Prostate gland (tissue), 2 donors: Measurements from ENCODE around the gene IMMP2L. TPM values are rescaled to one million over a fixed set of nuclear protein-coding genes. Genes with fewer than 3 reads are reported as not detected.

Experiments
- DNase-seq: peaks from one replicate; pipeline ENCODE4 v3.0.0-alpha.2; 2019; ENCODE audit warnings: low spot score
- H3K27ac ChIP-seq, 2 donors: fragments of 200-600 bp; sonication (generic); 2 replicates each; pipeline ENCODE4 v1.5.1; 2017 to 2019
- H3K27me3 ChIP-seq: fragments of 200-600 bp; sonication (generic); replicated peaks from 2 replicates; pipeline ENCODE4 v1.5.1; 2019; ENCODE audit not compliant: insufficient read depth
- H3K36me3 ChIP-seq, 2 donors: fragments of 200-600 bp; sonication (generic); 1 replicate in 1 of 2; 2 replicates in 1 of 2; pipeline versions ENCODE4 v1.5.1 to v1.8.1; 2017 to 2019
- H3K4me1 ChIP-seq: fragments of 200-600 bp; sonication (generic); replicated peaks from 2 replicates; pipeline ENCODE4 v1.5.1; 2019
- H3K4me3 ChIP-seq, 2 donors: fragments of 200-600 bp; sonication (generic); 2 replicates each; pipeline ENCODE4 v1.5.1; 2017 to 2019
- H3K9me3 ChIP-seq: fragments of 200-600 bp; sonication (generic); 2 replicates; pipeline ENCODE4 v1.5.1; 2017
- POLR2A ChIP-seq: fragments of 450-650 bp; IDR thresholded peaks from one replicate; pipeline ENCODE4 v1.6.1; 2016; ENCODE audit warnings: antibody characterized with exemption, mild to moderate bottlenecking
- POLR2AphosphoS5 ChIP-seq: sonication (generic); formaldehyde crosslinking; IDR thresholded peaks from one replicate; pipeline ENCODE4 v1.6.1; 2017; ENCODE audit warnings: antibody characterized with exemption
- WGBS: methylation state at CpG from one replicate; pipeline ENCODE4 v1.1.5; 2018; 5-methylcytosine and 5-hydroxymethylcytosine counted together
- intact Hi-C: fragments of 100-400 bp; cut with DNase I; formaldehyde crosslinking; loops from one replicate; pipeline ENCODE4 v1.14.2; 2022
- total RNA-seq, 2 donors: library from RNA; depleted of rRNA; stranded (reverse); fragments of >200 nt; gene quantifications; one replicate each; pipeline ENCODE4 v1.1.0, GENCODE V29; 2016
- TF ChIP-seq, protein P1 (sequence below), 4 experiments: fragments of 200-600 bp in 2 of 4; fragments of 450-650 bp in 2 of 4; sonication (generic) in 2 of 4; IDR thresholded peaks; 1 replicate in 3 of 4; 2 replicates in 1 of 4; pipeline ENCODE4 v1.5.1; 2016 to 2019; ENCODE audit warnings: antibody characterized with exemption in 4 of 4, mild to moderate bottlenecking in 2 of 4, moderate library complexity in 2 of 4

The IMMP2L gene
- total RNA-seq, 2 donors from 2014 or later = 16.9 to 20.4 TPM

DNA sequence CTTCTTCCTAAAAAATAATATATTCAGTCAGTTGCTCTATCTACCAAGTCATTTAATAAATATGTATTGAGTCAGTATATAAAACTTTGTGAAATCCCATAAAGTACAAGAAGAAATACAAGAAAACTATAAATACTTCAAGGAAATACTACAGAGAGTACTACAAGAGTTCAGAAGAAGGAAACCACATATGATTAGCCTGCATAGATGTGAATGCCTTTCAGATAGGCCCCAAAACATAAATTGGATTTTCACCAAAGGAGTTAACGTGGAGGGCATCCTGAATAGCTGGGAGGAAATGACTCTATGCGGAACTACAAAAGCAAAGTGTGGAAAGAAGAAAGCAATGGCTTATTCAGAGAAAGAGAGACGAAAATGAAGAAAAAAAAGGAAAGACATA, 351.3 kb downstream of the IMMP2L start:
- no peak for DNase-seq
- Histone ChIP-seq H3K36me3 (no peaks in the 10 kb centered on the region), H3K9me3 (no peaks in the 10 kb centered on the region), H3K4me1 (no peaks in the 10 kb centered on the region), H3K4me3 (no peak overlapping the region), H3K27me3 (no peaks in the 10 kb centered on the region), H3K27ac (no peak overlapping the region)
- no peak for TF ChIP-seq POLR2A
- no peak for TF ChIP-seq POLR2AphosphoS5
- TF ChIP-seq, protein P1, sequence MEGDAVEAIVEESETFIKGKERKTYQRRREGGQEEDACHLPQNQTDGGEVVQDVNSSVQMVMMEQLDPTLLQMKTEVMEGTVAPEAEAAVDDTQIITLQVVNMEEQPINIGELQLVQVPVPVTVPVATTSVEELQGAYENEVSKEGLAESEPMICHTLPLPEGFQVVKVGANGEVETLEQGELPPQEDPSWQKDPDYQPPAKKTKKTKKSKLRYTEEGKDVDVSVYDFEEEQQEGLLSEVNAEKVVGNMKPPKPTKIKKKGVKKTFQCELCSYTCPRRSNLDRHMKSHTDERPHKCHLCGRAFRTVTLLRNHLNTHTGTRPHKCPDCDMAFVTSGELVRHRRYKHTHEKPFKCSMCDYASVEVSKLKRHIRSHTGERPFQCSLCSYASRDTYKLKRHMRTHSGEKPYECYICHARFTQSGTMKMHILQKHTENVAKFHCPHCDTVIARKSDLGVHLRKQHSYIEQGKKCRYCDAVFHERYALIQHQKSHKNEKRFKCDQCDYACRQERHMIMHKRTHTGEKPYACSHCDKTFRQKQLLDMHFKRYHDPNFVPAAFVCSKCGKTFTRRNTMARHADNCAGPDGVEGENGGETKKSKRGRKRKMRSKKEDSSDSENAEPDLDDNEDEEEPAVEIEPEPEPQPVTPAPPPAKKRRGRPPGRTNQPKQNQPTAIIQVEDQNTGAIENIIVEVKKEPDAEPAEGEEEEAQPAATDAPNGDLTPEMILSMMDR (IDR thresholded peaks at IDR 0.05) = no peak
- 93% methylated on average over 3 of the region's 3 CpGs for WGBS
- intact Hi-C loops = no loop called here

DNA sequence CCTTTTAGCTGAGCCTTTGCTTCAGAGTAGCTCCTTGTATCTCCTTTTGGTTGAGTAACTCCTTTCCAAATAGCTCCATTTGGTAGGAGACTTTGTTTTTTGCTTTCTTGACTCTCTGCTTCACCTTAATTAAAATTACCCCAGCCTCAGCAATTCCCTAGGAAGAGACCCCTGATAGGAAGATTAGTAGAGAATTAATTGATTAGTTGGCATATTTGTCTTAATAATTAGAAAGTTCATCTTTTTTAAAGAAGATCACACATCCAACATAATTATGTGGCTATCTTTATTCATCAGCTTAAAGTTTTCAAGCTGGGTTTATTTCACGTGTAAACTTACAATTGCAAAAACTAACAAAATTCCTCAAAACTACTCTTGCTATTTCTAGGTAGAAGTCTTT, 352.2 kb downstream of the IMMP2L start:
- Histone ChIP-seq H3K4me1 (no peaks in the 10 kb centered on the region), H3K27me3 (no peaks in the 10 kb centered on the region), H3K27ac (no peak overlapping the region), H3K4me3 (no peak overlapping the region), H3K36me3 (no peaks in the 10 kb centered on the region), H3K9me3 (no peaks in the 10 kb centered on the region)
- no peak for DNase-seq
- TF ChIP-seq POLR2AphosphoS5 (no peak), POLR2A (no peak)
- TF ChIP-seq, protein P1 (IDR thresholded peaks at IDR 0.05) = no peak
- 96% methylated on average over 1 of the region's 1 CpG for WGBS
- intact Hi-C loops = no loop called here

DNA sequence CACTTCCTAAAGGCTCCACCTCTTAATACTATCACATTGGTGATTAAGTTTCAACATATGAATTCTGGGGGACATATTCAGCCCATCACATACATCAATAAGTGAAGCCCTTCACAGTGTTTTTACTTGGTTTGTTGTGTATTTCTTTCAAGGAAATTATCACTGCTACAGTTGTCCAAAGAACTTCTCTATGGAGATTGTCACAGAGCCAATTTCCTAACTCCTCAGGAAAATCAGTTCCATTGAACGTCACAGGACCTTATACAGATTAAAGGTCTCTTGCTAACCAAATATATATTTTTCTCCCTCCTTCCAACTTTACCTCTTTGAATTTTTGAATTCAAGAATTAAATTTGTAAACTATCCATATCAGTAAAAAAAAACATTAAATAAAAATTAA, 357.0 kb downstream of the IMMP2L start:
- intact Hi-C loops = no loop called here
- Histone ChIP-seq H3K4me1 (no peaks in the 10 kb centered on the region), H3K27me3 (no peaks in the 10 kb centered on the region), H3K36me3 (no peaks in the 10 kb centered on the region), H3K4me3 (no peak overlapping the region), H3K9me3 (no peaks in the 10 kb centered on the region), H3K27ac (no peak overlapping the region)
- TF ChIP-seq POLR2A = no peak
- TF ChIP-seq POLR2AphosphoS5 = no peak
- TF ChIP-seq, protein P1 (IDR thresholded peaks at IDR 0.05) = no peak
- WGBS = 90% methylated on average over 1 of the region's 1 CpG
- DNase-seq = no peak

DNA sequence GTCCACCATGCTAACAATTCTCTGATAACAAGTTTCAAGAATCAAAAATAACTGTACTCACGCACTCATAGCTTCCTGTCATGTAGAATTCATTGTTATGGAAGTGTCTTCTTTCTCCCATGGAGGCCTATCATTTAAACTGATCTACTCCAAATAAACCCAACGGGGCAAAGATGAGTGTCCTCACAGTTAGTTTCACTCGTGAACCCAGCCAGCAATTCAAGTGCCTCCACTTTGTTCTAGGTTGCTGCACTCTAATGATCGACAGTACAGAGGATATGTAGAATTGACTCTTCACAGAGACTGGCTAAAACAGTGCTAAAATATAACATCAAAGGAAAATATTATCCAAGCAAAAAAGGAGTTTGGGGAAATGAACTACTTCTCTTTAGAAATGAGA, 360.0 kb downstream of the IMMP2L start:
- Histone ChIP-seq H3K4me1 (no peaks in the 10 kb centered on the region), H3K27ac (no peak overlapping the region), H3K36me3 (no peaks in the 10 kb centered on the region), H3K27me3 (no peaks in the 10 kb centered on the region), H3K4me3 (no peak overlapping the region), H3K9me3 (no peaks in the 10 kb centered on the region)
- TF ChIP-seq POLR2AphosphoS5 = no peak
- TF ChIP-seq, protein P1 (IDR thresholded peaks at IDR 0.05) = no peak
- intact Hi-C loops = no loop called here
- WGBS = 90% methylated on average over 4 of the region's 4 CpGs
- no peak for DNase-seq

DNA sequence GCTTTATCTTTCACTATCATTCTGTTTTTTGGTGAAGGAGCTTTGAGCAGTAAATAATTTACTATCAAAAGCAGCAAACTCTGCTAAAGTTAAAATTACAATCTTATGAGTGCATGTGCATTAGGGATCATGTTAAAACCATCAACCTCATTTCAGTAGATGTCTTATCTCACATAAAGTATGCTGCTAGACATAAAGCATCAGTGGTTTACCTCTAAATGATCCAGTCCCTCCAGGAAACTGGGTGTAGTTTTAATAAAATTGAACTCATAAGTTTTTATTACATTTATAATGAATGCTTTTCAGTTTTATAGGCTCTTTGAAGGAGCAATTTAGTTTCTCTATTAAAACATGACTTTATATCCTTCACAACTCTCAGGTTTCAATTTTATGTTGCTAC, 362.6 kb downstream of the IMMP2L start:
- H3K27ac ChIP-seq = no peak overlapping the region
- TF ChIP-seq POLR2A (no peak), POLR2AphosphoS5 (no peak)
- TF ChIP-seq, protein P1 (IDR thresholded peaks at IDR 0.05) = no peak
- no peak overlapping the region for H3K4me3 ChIP-seq
- H3K36me3 ChIP-seq = no peaks in the 10 kb centered on the region
- no peaks in the 10 kb centered on the region for H3K27me3 ChIP-seq
- no peaks in the 10 kb centered on the region for H3K9me3 ChIP-seq
- intact Hi-C loops = no loop called here
- no peaks in the 10 kb centered on the region for H3K4me1 ChIP-seq
- DNase-seq = no peak
